HepG2 (cell line): Measurements from ENCODE around the gene TANGO2.

Experiments used
- FOXP1 ChIP-seq, 2 experiments: fragments of 450-650 bp in 1 of 2; IDR thresholded peaks; 2 replicates each; pipeline ENCODE4 v1.6.1; 2017 to 2018; ENCODE audit warnings: antibody characterized with exemption in 1 of 2
- SMAD3 ChIP-seq: sonication (generic); formaldehyde crosslinking; IDR thresholded peaks from 2 replicates; pipeline ENCODE4 v1.4.0; 2020; ENCODE audit warnings: missing genetic modification reagents
- TF ChIP-seq, protein P1 (sequence below): sonication (generic); formaldehyde crosslinking; IDR thresholded peaks from 2 replicates; pipeline ENCODE4 v1.5.0; 2020; ENCODE audit warnings: mild to moderate bottlenecking, missing genetic modification reagents, moderate library complexity

- TF ChIP-seq, protein P1, sequence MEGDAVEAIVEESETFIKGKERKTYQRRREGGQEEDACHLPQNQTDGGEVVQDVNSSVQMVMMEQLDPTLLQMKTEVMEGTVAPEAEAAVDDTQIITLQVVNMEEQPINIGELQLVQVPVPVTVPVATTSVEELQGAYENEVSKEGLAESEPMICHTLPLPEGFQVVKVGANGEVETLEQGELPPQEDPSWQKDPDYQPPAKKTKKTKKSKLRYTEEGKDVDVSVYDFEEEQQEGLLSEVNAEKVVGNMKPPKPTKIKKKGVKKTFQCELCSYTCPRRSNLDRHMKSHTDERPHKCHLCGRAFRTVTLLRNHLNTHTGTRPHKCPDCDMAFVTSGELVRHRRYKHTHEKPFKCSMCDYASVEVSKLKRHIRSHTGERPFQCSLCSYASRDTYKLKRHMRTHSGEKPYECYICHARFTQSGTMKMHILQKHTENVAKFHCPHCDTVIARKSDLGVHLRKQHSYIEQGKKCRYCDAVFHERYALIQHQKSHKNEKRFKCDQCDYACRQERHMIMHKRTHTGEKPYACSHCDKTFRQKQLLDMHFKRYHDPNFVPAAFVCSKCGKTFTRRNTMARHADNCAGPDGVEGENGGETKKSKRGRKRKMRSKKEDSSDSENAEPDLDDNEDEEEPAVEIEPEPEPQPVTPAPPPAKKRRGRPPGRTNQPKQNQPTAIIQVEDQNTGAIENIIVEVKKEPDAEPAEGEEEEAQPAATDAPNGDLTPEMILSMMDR (CRISPR knock-in tag), result no peak
- no peak for TF ChIP-seq SMAD3 (CRISPR knock-in tag)
- TF ChIP-seq FOXP1 (IDR thresholded peaks at IDR 0.05), result no peak
- TF ChIP-seq FOXP1 (CRISPR knock-in tag; IDR thresholded peaks at IDR 0.05), result no peak
These were observed 41.3 kb downstream of the TANGO2 start for GRCh38 chr22:20062043-20062765.
